GM19239 (cell line): ENCODE data around the gene PACRG.

Experiments
- DNase-seq: peaks from one replicate; pipeline ENCODE4 v3.0.0; 2011; ENCODE audit warnings: low spot score; ENCODE audit not compliant: insufficient read length
- FAIRE-seq: peaks from 2 replicates; lab custom pipeline; 2011; peaks lifted over from hg19 to GRCh38; lab: Jason Lieb, UNC

Gene PACRG

GRCh38 chr6:163243692-163244589 is 516.2 kb downstream of the PACRG start:
- FAIRE-seq, result no peak
- DNase-seq, result no peak

GRCh38 chr6:163248051-163248450 is 520.3 kb downstream of the PACRG start:
- DNase-seq (no peak), FAIRE-seq (no peak)

DNA sequence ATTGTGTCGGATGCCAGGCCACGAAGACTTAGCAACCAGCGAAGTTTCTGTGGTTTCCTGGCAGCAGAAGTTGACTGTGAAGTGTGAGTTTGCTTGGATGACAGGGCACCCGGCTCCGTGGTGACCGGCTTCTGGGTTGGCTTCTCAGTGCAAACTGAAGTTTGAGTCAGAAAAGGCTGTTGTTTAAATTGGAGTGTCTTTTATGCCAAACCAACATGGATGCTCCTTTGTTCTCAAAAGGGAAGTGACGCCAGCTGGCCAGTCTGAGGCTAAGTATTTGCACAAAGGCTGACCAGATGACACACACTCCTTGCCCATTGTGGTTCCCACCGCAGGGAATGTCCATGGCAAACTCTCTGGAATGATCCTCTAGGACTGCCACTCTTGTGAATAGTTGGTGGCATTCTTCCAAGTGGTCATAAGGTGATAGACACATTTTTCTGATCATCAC is 521.9 kb downstream of the PACRG start:
- no peak for FAIRE-seq
- DNase-seq, result no peak

- FAIRE-seq (no peak), DNase-seq (no peak)
Observed at GRCh38 chr6:163250116-163250515, 522.3 kb downstream of the PACRG start.

GRCh38 chr6:163252061-163252591 is 524.4 kb downstream of the PACRG start:
- FAIRE-seq (no peak), DNase-seq (no peak)

DNA sequence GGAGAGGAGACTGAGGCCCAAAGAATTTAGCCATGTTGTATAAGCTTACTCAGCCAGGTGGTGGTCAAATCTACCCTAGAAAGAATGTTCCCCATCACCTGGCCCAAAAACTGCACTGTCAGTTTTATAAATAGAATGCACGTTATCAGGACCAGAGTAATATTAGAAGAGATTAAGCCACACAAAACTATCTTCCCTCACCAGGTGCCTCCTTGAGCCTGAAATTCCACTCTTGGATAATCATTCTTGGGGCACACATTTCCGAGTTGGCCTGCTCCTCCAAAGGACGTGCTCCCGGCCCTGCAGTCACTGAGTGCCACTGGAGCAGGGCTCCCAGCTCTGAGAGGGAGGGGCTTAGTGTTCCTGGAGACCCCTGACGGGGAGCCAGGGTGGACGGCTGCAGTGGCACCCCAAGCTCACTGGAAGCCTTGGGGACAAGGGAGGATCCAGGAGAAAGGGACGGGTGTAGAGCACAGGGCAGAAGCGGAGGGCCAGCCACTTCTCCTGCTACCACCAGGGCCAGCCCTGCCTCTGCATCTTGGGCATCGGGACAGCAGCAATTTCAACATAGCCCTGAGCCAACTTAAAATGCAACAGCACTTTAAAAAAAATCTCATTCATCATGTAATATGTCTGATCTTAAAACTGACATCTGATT is 525.9 kb downstream of the PACRG start:
- FAIRE-seq (no peak), DNase-seq (no peak)

DNA sequence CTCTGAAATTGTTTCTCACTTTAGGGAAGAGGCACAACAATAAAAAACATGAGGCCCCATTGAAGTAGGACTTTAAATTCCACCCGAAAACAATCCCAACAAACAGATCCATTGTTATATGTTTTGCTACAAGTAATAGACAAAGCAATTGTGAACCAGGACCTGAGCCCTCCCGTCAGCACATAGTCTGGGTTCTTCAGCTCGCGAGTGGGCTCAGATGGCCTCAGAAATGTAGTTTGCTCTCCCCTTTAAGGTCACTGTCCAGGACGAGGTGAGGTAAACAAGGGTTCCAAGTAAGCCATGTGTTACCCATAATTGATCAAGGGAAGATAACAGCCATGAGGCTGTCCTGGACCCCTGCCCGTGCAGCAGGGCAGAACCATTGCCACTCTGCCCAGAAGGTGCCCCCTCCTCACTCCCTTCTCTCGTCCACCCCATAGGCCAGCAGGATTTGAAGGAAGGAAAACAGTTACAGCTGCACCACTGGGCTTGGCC is 526.6 kb downstream of the PACRG start:
- DNase-seq, result no peak

GRCh38 chr6:163255265-163255664 is 527.5 kb downstream of the PACRG start:
- FAIRE-seq, result no peak

More for the DNA sequence above, 526.6 kb downstream of the PACRG start:
- FAIRE-seq, result no peak

DNA sequence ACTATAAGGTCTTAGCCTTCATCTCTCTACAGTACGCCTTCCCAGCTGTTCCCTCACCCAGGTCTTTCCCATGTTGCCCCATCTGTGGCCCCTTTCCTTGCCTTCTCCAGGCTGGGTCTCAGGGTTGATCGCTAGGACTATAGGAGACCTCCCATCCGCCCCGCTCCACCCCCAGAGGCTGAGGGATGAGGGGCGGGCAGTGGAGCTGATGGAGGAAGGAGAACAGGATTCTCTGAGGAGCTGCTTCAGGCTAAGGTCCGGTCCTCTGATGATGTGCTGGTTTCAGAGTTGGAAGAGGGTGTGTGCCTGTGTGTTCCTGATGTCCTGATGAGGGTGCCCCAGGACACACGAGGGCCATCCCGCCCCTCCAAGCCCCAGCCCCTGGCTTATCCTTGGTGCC is 531.9 kb downstream of the PACRG start:
- DNase-seq (no peak), FAIRE-seq (no peak)

More at GRCh38 chr6:163255265-163255664, 527.5 kb downstream of the PACRG start:
- no peak for DNase-seq

- DNase-seq (no peak), FAIRE-seq (no peak)
Observed at GRCh38 chr6:163260111-163260895, 532.5 kb downstream of the PACRG start.

GRCh38 chr6:163260911-163261310 is 533.1 kb downstream of the PACRG start:
- DNase-seq, result no peak
- no peak for FAIRE-seq

DNA sequence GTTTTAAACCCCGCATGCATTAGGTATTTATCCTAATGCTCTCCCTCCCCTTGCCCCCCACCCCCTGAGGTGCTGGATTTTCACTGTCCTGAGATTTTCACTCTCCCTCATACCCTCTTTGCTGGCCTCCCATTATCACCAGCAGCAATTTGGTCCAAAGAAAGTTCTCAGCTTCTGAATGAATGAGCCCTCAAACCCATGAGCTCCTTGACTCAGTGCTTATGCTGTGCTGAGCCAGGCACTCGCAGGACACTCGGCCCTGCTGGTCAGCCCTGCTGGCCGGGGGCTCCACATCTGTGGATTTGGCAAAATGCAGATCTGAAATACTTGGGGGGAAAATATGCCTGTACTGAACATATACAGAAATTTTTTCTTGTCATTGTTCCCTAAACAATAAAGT is 533.6 kb downstream of the PACRG start:
- DNase-seq, result no peak
- no peak for FAIRE-seq

GRCh38 chr6:163262080-163262479 is 534.3 kb downstream of the PACRG start:
- no peak for DNase-seq
- FAIRE-seq, result no peak

- DNase-seq (no peak), FAIRE-seq (no peak)
Observed at GRCh38 chr6:163263196-163263595, 535.4 kb downstream of the PACRG start.

GRCh38 chr6:163263998-163264661 is 536.4 kb downstream of the PACRG start:
- FAIRE-seq, result no peak

DNA sequence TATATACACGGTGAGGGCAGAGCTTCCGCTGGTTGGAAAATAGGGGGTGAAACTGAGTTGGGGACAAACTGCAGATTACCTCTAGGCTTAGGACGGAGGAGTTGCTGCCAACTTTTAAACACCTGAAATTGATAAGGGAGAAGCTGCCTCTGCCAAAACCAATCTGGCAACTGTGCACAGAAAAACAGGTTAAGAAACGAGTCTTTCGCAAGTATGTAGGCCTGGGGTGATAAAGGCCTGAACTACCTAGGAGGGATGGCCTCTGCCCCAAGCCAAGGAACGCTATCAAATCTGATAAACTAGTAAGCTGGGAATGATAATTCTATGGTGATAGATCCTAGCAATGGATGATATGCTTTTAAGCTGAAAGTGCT is 536.9 kb downstream of the PACRG start:
- DNase-seq (no peak), FAIRE-seq (no peak)

More at GRCh38 chr6:163263998-163264661, 536.4 kb downstream of the PACRG start:
- no peak for DNase-seq

- DNase-seq (no peak), FAIRE-seq (no peak)
Observed at GRCh38 chr6:163281634-163282033, 553.9 kb downstream of the PACRG start.

GRCh38 chr6:163282672-163283071 is 554.9 kb downstream of the PACRG start:
- FAIRE-seq, result no peak
- DNase-seq, result no peak

DNA sequence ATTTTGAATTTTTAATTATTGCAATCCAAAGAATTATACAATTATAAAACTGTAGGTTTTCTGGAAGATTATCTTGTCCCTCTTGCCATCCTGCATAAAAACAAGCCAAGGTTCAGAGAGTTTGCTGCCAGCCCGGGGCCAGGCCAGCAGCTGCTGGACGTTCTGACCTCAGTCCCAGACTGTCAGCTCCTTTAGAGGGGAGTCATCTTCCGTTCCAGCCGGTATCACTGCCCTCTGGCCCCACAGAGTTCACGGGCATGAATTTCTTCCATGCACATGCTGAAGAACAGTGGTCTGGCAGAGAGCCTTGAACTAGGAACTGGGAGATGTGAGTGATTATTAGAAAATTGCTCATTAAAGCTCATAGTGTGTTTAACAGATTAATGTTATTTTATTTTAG is 556.4 kb downstream of the PACRG start:
- no peak for DNase-seq
- no peak for FAIRE-seq

DNA sequence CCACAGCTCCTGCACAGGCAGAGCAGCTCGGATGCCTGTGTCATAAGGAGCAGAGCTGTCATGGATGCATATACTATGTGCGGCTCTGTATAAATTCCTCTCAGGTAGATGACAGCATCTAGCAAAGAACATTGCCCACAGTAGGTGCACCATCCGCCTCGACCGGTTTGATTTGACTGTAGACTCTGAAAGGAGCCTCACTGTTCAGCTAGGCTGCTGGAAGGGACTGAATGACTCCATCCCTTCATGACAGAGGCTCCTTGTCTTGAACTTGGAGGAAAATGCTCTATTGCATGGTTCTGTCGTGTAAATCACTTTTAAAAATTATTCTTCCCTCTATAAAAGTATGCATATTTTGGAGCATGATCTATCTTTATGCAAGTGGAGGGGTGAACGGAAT is 557.9 kb downstream of the PACRG start:
- FAIRE-seq (no peak), DNase-seq (no peak)
